Activated T-cell treated with anti-CD3 and anti-CD28 coated beads for 4 hours (primary cell): ENCODE results near the gene MPG.
"Not testable (repeated sequence)": the region's sequence is repeated elsewhere in the genome, so short reads cannot be mapped to it uniquely, and the experiment has no call there.

Source experiments
- DNase-seq: peaks from one replicate; pipeline ENCODE4 v3.0.0-alpha.2; 2020

The MPG gene

GRCh38 chr16:77807-78443 lies at the start of gene MPG:
Gene MPG, plus strand, starts transcription at chr16:78225. Its CDS starts 85 bp downstream, at chr16:78310.
- peak; percentile 75 for DNase-seq

- DNase-seq: not testable (repeated sequence)
Measured at GRCh38 chr16:30627-31026, 47.4 kb upstream of the MPG start.

- DNase-seq: not testable (repeated sequence)
Measured at GRCh38 chr16:33154-33876, 44.7 kb upstream of the MPG start.

- no peak for DNase-seq
Measured at GRCh38 chr16:33877-34647, 44.0 kb upstream of the MPG start.

GRCh38 chr16:34648-34987 lies 43.4 kb upstream of the MPG start:
- no peak for DNase-seq

GRCh38 chr16:35011-35677 lies 42.9 kb upstream of the MPG start:
- no peak for DNase-seq

GRCh38 chr16:35678-36305 lies 42.2 kb upstream of the MPG start:
- no peak for DNase-seq

GRCh38 chr16:36336-36984 lies 41.6 kb upstream of the MPG start:
- no peak for DNase-seq

GRCh38 chr16:37511-37910 lies 40.5 kb upstream of the MPG start:
- DNase-seq: no peak

- DNase-seq: not testable (repeated sequence)
Measured at GRCh38 chr16:38206-38605, 39.8 kb upstream of the MPG start.

GRCh38 chr16:38941-39892 lies 38.8 kb upstream of the MPG start:
- DNase-seq: peak; percentile 22

GRCh38 chr16:41439-42068 lies 36.5 kb upstream of the MPG start:
- no peak for DNase-seq

GRCh38 chr16:42069-42457 lies 36.0 kb upstream of the MPG start:
- no peak for DNase-seq

GRCh38 chr16:42691-43090 lies 35.3 kb upstream of the MPG start:
- no peak for DNase-seq

- no peak for DNase-seq
Measured at GRCh38 chr16:43294-43693, 34.7 kb upstream of the MPG start.

- DNase-seq: no peak
Measured at GRCh38 chr16:44655-45054, 33.4 kb upstream of the MPG start.

GRCh38 chr16:45454-45853 lies 32.6 kb upstream of the MPG start:
- no peak for DNase-seq

GRCh38 chr16:46510-46909 lies 31.5 kb upstream of the MPG start:
- not testable (repeated sequence) for DNase-seq

GRCh38 chr16:47234-47633 lies 30.8 kb upstream of the MPG start:
- no peak for DNase-seq

- no peak for DNase-seq
Measured at GRCh38 chr16:50769-51591, 27.0 kb upstream of the MPG start.
